GM19455 (cell line): ENCODE data around the gene ILRUN.
"Not testable (repeated sequence)": the region's sequence is repeated elsewhere in the genome, so short reads cannot be mapped to it uniquely, and the experiment has no call there.

ENCODE experiments used
- ATAC-seq: cut with Tn5 transposase; IDR thresholded peaks from one replicate; pipeline ENCODE4 v1.9.1; 2021; ENCODE audit not compliant: unreplicated experiment

ILRUN gene

GRCh38 chr6:34696739-34697543 is at the start of gene ILRUN:
ILRUN (minus strand) TSS chr6:34696767; CDS start chr6:34696603, 164 bp downstream.
- peak; percentile 76 for ATAC-seq

- ATAC-seq, result no peak
Observed at GRCh38 chr6:34745277-34746103, 48.9 kb upstream of the ILRUN start.

GRCh38 chr6:34744294-34744647 is 47.7 kb upstream of the ILRUN start:
- ATAC-seq, result not testable (repeated sequence)

GRCh38 chr6:34743625-34744293 is 47.2 kb upstream of the ILRUN start:
- no peak for ATAC-seq

GRCh38 chr6:34742094-34742493 is 45.5 kb upstream of the ILRUN start:
- no peak for ATAC-seq

- ATAC-seq, result no peak
Observed at GRCh38 chr6:34736823-34737222, 40.3 kb upstream of the ILRUN start.

- no peak for ATAC-seq
Observed at GRCh38 chr6:34731393-34732060, 35.0 kb upstream of the ILRUN start.

GRCh38 chr6:34729631-34730470 is 33.3 kb upstream of the ILRUN start:
- no peak for ATAC-seq

GRCh38 chr6:34726055-34726454 is 29.5 kb upstream of the ILRUN start:
- ATAC-seq, result no peak

- ATAC-seq, result no peak
Observed at GRCh38 chr6:34723203-34723602, 26.6 kb upstream of the ILRUN start.

- ATAC-seq, result no peak
Observed at GRCh38 chr6:34722451-34722850, 25.9 kb upstream of the ILRUN start.

GRCh38 chr6:34720160-34720559 is 23.6 kb upstream of the ILRUN start:
- not testable (repeated sequence) for ATAC-seq

- ATAC-seq, result not testable (repeated sequence)
Observed at GRCh38 chr6:34719646-34720045, 23.1 kb upstream of the ILRUN start.

- no peak for ATAC-seq
Observed at GRCh38 chr6:34718976-34719375, 22.4 kb upstream of the ILRUN start.

- ATAC-seq, result no peak
Observed at GRCh38 chr6:34717466-34717865, 20.9 kb upstream of the ILRUN start.

- ATAC-seq, result no peak
Observed at GRCh38 chr6:34714663-34715062, 18.1 kb upstream of the ILRUN start.

GRCh38 chr6:34712881-34713280 is 16.3 kb upstream of the ILRUN start:
- not testable (repeated sequence) for ATAC-seq

- no peak for ATAC-seq
Observed at GRCh38 chr6:34709386-34709785, 12.8 kb upstream of the ILRUN start.

GRCh38 chr6:34705241-34705640 is 8.7 kb upstream of the ILRUN start:
- ATAC-seq, result no peak

GRCh38 chr6:34701199-34701598 is 4.6 kb upstream of the ILRUN start:
- no peak for ATAC-seq
